NCI-H187 (cell line): ENCODE measurements around the gene TMEM26.
"Not testable (repeated sequence)": the region's sequence is repeated elsewhere in the genome, so short reads cannot be mapped to it uniquely, and the experiment has no call there.

ENCODE experiments used
- DNase-seq, 2 experiments: peaks; one replicate each; lab custom pipeline; 2025; lab: John Stamatoyannopoulos, UW

TMEM26 gene

GRCh38 chr10:61400524-61400923 lies 52.7 kb downstream of the TMEM26 start:
- DNase-seq: no peak

GRCh38 chr10:61399406-61399805 lies 53.8 kb downstream of the TMEM26 start:
- no peak for DNase-seq

- no peak for DNase-seq
Observed at GRCh38 chr10:61398366-61399129, 54.6 kb downstream of the TMEM26 start.

GRCh38 chr10:61397175-61397986 lies 55.8 kb downstream of the TMEM26 start:
- no peak for DNase-seq

GRCh38 chr10:61391281-61391680 lies 61.9 kb downstream of the TMEM26 start:
- DNase-seq: no peak

GRCh38 chr10:61390851-61391250 lies 62.3 kb downstream of the TMEM26 start:
- no peak for DNase-seq

- DNase-seq: no peak
Observed at GRCh38 chr10:61389887-61390286, 63.3 kb downstream of the TMEM26 start.

GRCh38 chr10:61388986-61389385 lies 64.2 kb downstream of the TMEM26 start:
- DNase-seq: not testable (repeated sequence)

GRCh38 chr10:61385231-61386001 lies 67.8 kb downstream of the TMEM26 start:
- DNase-seq: no peak

GRCh38 chr10:61381153-61381552 lies 72.0 kb downstream of the TMEM26 start:
- DNase-seq: not testable (repeated sequence)

- DNase-seq: no peak
Observed at GRCh38 chr10:61378865-61379264, 74.3 kb downstream of the TMEM26 start.

GRCh38 chr10:61376908-61377368 lies 76.2 kb downstream of the TMEM26 start:
- DNase-seq: no peak

GRCh38 chr10:61376377-61376776 lies 76.8 kb downstream of the TMEM26 start:
- DNase-seq: no peak

- no peak for DNase-seq
Observed at GRCh38 chr10:61366365-61366764, 86.8 kb downstream of the TMEM26 start.

- no peak for DNase-seq
Observed at GRCh38 chr10:61364619-61365018, 88.6 kb downstream of the TMEM26 start.

- no peak for DNase-seq
Observed at GRCh38 chr10:61363006-61363405, 90.2 kb downstream of the TMEM26 start.

- no peak for DNase-seq
Observed at GRCh38 chr10:61359452-61359851, 93.7 kb downstream of the TMEM26 start.

- DNase-seq: no peak
Observed at GRCh38 chr10:61357687-61358086, 95.5 kb downstream of the TMEM26 start.
